ENCODE data around the gene DAPK1.

DNA sequence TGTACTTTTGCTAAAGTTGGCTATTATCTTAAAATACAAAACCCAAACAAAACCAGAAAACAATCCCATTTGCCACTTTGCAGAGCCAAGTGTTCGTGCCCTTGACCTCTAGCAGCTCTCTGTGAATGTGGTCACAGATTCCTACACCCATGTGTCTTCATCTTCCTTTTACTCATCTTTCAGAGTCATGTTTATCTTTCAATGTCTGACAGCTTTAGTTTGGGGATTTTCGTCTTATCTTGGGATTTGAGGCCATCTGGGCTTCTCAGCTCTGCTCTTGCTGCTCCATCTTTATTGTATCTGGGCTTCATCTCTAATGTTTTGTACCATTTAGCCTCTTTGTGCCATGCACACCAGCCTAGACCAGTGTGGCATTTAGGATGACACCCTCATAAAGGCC lies 81.0 kb downstream of the DAPK1 start:
- TF ChIP-seq, protein P1, sequence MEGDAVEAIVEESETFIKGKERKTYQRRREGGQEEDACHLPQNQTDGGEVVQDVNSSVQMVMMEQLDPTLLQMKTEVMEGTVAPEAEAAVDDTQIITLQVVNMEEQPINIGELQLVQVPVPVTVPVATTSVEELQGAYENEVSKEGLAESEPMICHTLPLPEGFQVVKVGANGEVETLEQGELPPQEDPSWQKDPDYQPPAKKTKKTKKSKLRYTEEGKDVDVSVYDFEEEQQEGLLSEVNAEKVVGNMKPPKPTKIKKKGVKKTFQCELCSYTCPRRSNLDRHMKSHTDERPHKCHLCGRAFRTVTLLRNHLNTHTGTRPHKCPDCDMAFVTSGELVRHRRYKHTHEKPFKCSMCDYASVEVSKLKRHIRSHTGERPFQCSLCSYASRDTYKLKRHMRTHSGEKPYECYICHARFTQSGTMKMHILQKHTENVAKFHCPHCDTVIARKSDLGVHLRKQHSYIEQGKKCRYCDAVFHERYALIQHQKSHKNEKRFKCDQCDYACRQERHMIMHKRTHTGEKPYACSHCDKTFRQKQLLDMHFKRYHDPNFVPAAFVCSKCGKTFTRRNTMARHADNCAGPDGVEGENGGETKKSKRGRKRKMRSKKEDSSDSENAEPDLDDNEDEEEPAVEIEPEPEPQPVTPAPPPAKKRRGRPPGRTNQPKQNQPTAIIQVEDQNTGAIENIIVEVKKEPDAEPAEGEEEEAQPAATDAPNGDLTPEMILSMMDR (IDR thresholded peaks at IDR 0.05; ENCODE audit: low read depth, low read length), result no peak
- no peak for TF ChIP-seq EZH2phosphoT487 (IDR thresholded peaks at IDR 0.05; ENCODE audit: low read depth)
